PC-3 (cell line): ENCODE data around the gene NEGR1. TPM values are rescaled to one million over a fixed set of nuclear protein-coding genes. Genes with fewer than 3 reads are reported as not detected.

Experiments used
- ATAC-seq: fragments of 200-7000 bp; cut with Tn5 transposase; 2 replicates; pipeline ENCODE4 v1.9.1; 2020; ENCODE audit warnings: mild to moderate bottlenecking, moderate library complexity
- BruUV-seq: library from RNA; stranded (reverse); fragments of 400-500 nt; replicated peaks from 2 replicates; lab custom pipeline; 2021; lab: Mats Ljungman, UMichigan
- CTCF ChIA-PET: fragments of 300-600 bp; sonication (Branson Sonifier 250); formaldehyde crosslinking; loops from one replicate; lab custom pipeline; 2022; ENCODE audit warnings: antibody characterized with exemption; lab: Charles Lee
- POLR2A ChIA-PET: fragments of 300-600 bp; sonication (Branson Sonifier 250); formaldehyde crosslinking; loops from one replicate; lab custom pipeline; 2022; ENCODE audit warnings: antibody characterized with exemption; ENCODE audit not compliant: unreplicated experiment; lab: Charles Lee
- DNase-seq: peaks from one replicate; pipeline ENCODE4 v3.0.0-alpha.2; 2015
- H2AFZ ChIP-seq: fragments of 300-600 bp; sonication (generic); 2 replicates; pipeline ENCODE4 v1.6.0; 2016; ENCODE audit warnings: antibody characterized with exemption, low read length
- H3F3A ChIP-seq: fragments of 300-600 bp; sonication (generic); one replicate; pipeline ENCODE4 v1.6.0; 2017; ENCODE audit warnings: antibody characterized with exemption, low read length, control low read depth, mild to moderate bottlenecking; ENCODE audit not compliant: unreplicated experiment
- H3K27ac ChIP-seq: fragments of 300-600 bp; sonication (generic); 2 replicates; pipeline ENCODE4 v1.5.1; 2016; ENCODE audit warnings: mild to moderate bottlenecking, low read length
- H3K27me3 ChIP-seq: fragments of 300-600 bp; sonication (generic); 2 replicates; pipeline ENCODE4 v1.6.1; 2016; ENCODE audit warnings: low read length, mixed read lengths
- H3K36me3 ChIP-seq: fragments of 300-600 bp; sonication (generic); 2 replicates; pipeline ENCODE4 v1.6.1; 2016; ENCODE audit warnings: low read depth, mixed run types, low read length, mixed read lengths
- H3K4me1 ChIP-seq: fragments of 300-600 bp; sonication (generic); 2 replicates; pipeline ENCODE4 v1.5.1; 2016; ENCODE audit warnings: low read length; ENCODE audit not compliant: insufficient read depth
- H3K4me2 ChIP-seq: fragments of 300-600 bp; sonication (generic); 2 replicates; pipeline ENCODE4 v1.6.0; 2016; ENCODE audit warnings: low read length
- H3K4me3 ChIP-seq: fragments of 300-600 bp; sonication (generic); 2 replicates; pipeline ENCODE4 v1.5.1; 2016; ENCODE audit warnings: mild to moderate bottlenecking, low read length, mixed read lengths
- H3K79me2 ChIP-seq: fragments of 300-600 bp; sonication (generic); 2 replicates; pipeline ENCODE4 v1.6.1; 2017; ENCODE audit warnings: low read length, mixed read lengths
- H3K9ac ChIP-seq: fragments of 300-600 bp; sonication (generic); 2 replicates; pipeline ENCODE4 v1.6.0; 2016; ENCODE audit warnings: mild to moderate bottlenecking, low read length
- H3K9me2 ChIP-seq: fragments of 300-600 bp; sonication (generic); replicated peaks from 2 replicates; pipeline ENCODE4 v1.6.1; 2016; ENCODE audit warnings: mixed run types, low read length, mixed read lengths
- H3K9me3 ChIP-seq: fragments of 300-600 bp; sonication (generic); 2 replicates; pipeline ENCODE4 v1.6.1; 2016; ENCODE audit warnings: low read length, mixed read lengths
- H4K20me1 ChIP-seq: fragments of 300-600 bp; sonication (generic); 2 replicates; pipeline ENCODE4 v1.6.1; 2016; ENCODE audit warnings: low read length, mixed read lengths
- CTCF ChIP-seq: fragments of 300-600 bp; sonication (generic); conservative IDR thresholded peaks from 2 replicates; pipeline ENCODE4 v1.5.1; 2017; ENCODE audit warnings: antibody characterized with exemption, low read depth, mild to moderate bottlenecking, low read length
- EZH2 ChIP-seq: fragments of 300-600 bp; sonication (generic); IDR thresholded peaks from one replicate; pipeline ENCODE4 v1.6.1; 2017; ENCODE audit warnings: antibody characterized with exemption, mild to moderate bottlenecking, low read length; ENCODE audit not compliant: unreplicated experiment
- EZH2phosphoT487 ChIP-seq: fragments of 300-600 bp; sonication (generic); IDR thresholded peaks from 2 replicates; pipeline ENCODE4 v1.6.1; 2018; ENCODE audit warnings: mild to moderate bottlenecking, antibody characterized with exemption, low read length, borderline replicate concordance
- intact Hi-C: fragments of 100-400 bp; cut with micrococcal nuclease; formaldehyde crosslinking; loops from 2 replicates; pipeline ENCODE4 v1.9.0; 2023
- total RNA-seq: library from RNA; depleted of rRNA; stranded (reverse); fragments of >200 nt; gene quantifications from 2 replicates; pipeline ENCODE4 v1.2.3, GENCODE V29; 2014

The NEGR1 gene
- total RNA-seq, 1 experiment from 2014 or later, result 3.4 TPM

DNA sequence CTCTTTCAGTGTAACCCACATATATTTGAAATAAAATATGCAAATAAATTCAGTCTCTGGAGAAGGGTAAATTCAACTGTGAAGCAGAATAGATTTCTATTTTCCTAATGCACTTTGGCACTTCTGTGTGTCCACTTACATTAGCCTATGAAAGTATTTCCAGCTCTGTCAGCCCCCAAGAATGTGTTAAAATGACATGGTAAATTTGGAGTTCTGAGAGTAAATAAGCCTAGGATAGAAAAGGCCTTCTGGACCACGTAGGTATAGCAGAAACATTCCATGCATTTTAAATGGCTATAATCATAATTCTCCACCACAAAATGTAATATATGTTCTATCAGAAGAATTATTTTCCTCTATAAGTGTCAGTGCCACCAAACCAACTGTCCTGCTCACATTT lies 276.2 kb downstream of the NEGR1 start:
- Histone ChIP-seq H3K27me3 (no peaks in the 10 kb centered on the region), H3K9ac (no peak overlapping the region), H3K79me2 (no peaks in the 10 kb centered on the region), H3F3A (no peaks in the 10 kb centered on the region), H3K4me1 (no peaks in the 10 kb centered on the region), H3K9me2 (no peaks in the 10 kb centered on the region), H3K4me2 (no peak overlapping the region), H4K20me1 (no peaks in the 10 kb centered on the region), H3K27ac (no peak overlapping the region), H3K36me3 (no peaks in the 10 kb centered on the region), H3K9me3 (no peaks in the 10 kb centered on the region), H2AFZ (no peak overlapping the region), H3K4me3 (no peak overlapping the region)
- POLR2A ChIA-PET, result no interaction called here
- intact Hi-C loops, result no loop called here
- TF ChIP-seq EZH2phosphoT487 (no peak), EZH2 (no peak), CTCF (no peak)
- DNase-seq (no peak), ATAC-seq (no peak)
- CTCF ChIA-PET, result no interaction called here
- no TSS peak for BruUV-seq

DNA sequence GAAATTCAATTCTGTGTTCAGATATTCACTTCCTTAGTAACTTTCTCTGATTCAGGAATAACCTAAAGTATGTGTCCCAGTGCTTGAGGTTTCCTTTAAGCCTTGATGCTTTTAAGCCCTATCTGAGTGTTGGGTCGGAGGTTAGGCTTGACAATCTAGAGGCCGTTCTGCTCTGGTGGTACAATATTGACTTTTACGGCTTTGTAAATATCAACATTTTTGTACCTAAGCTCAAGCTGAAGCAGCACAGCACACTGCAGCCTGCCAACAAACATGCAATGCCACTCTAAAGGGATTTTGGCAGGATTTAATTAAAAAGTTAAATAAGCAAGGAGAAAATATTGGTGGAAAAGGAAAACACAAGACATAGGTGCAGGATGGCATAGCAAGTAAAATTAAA lies 279.2 kb downstream of the NEGR1 start:
- Histone ChIP-seq H3K79me2 (no peaks in the 10 kb centered on the region), H3K4me2 (no peak overlapping the region), H3K27me3 (no peaks in the 10 kb centered on the region), H3K4me3 (no peak overlapping the region), H2AFZ (no peak overlapping the region), H3F3A (no peaks in the 10 kb centered on the region), H3K4me1 (no peaks in the 10 kb centered on the region), H3K27ac (no peak overlapping the region), H3K9me2 (no peaks in the 10 kb centered on the region), H4K20me1 (no peaks in the 10 kb centered on the region), H3K36me3 (no peaks in the 10 kb centered on the region), H3K9me3 (no peaks in the 10 kb centered on the region), H3K9ac (no peak overlapping the region)
- no peak for TF ChIP-seq EZH2
- TF ChIP-seq EZH2phosphoT487, result no peak
- no peak for TF ChIP-seq CTCF
- CTCF ChIA-PET, result no interaction called here
- POLR2A ChIA-PET, result no interaction called here
- ATAC-seq (no peak), DNase-seq (no peak)
- intact Hi-C loops, result no loop called here
- no TSS peak for BruUV-seq

- BruUV-seq, result no TSS peak
- Histone ChIP-seq H3K4me1 (no peaks in the 10 kb centered on the region), H3K4me2 (no peak overlapping the region), H3K27me3 (no peaks in the 10 kb centered on the region), H3F3A (no peaks in the 10 kb centered on the region), H2AFZ (no peak overlapping the region), H3K79me2 (no peaks in the 10 kb centered on the region), H3K4me3 (no peak overlapping the region), H3K36me3 (no peaks in the 10 kb centered on the region), H3K9me3 (no peaks in the 10 kb centered on the region), H3K27ac (no peak overlapping the region), H3K9ac (no peak overlapping the region), H3K9me2 (no peaks in the 10 kb centered on the region), H4K20me1 (no peaks in the 10 kb centered on the region)
- ChIA-PET CTCF (no interaction called here), POLR2A (interaction anchor here (0.6 kb wide), 1 partner anchor 118 kb away, joined by 3 read pairs; no protein-coding TSS in a partner anchor)
- intact Hi-C loops, result no loop called here
- no peak for ATAC-seq
- DNase-seq, result no peak
- TF ChIP-seq EZH2phosphoT487 (no peak), CTCF (no peak), EZH2 (no peak)
Measured at GRCh38 chr1:72000809-72001208, 281.5 kb downstream of the NEGR1 start.
